Karpas-422 (cell line): Measurements from ENCODE around the gene ARID3A. TPM values are rescaled to one million over a fixed set of nuclear protein-coding genes. Genes with fewer than 3 reads are reported as not detected.
"Not testable (repeated sequence)": the region's sequence is repeated elsewhere in the genome, so short reads cannot be mapped to it uniquely, and the experiment has no call there.

Experiments used
- DNase-seq: peaks from one replicate; pipeline ENCODE4 v3.0.0-alpha.2; 2015
- H2AFZ ChIP-seq: fragments of 200-600 bp; sonication (generic); 2 replicates; pipeline ENCODE4 v1.6.1; 2014; ENCODE audit warnings: antibody characterized with exemption, low read length, mixed read lengths
- H3K27ac ChIP-seq: fragments of 200-600 bp; sonication (generic); 2 replicates; pipeline ENCODE4 v1.5.1; 2014; ENCODE audit warnings: mild to moderate bottlenecking, low read length, moderate library complexity
- H3K27me3 ChIP-seq: fragments of 200-600 bp; sonication (generic); 2 replicates; pipeline ENCODE4 v1.6.1; 2014; ENCODE audit warnings: low read length, mixed read lengths
- H3K36me3 ChIP-seq: fragments of 200-600 bp; sonication (generic); 2 replicates; pipeline ENCODE4 v1.6.1; 2014; ENCODE audit warnings: low read length, mixed read lengths; ENCODE audit not compliant: insufficient read depth
- H3K4me1 ChIP-seq: fragments of 200-600 bp; sonication (generic); 2 replicates; pipeline ENCODE4 v1.6.1; 2014; ENCODE audit warnings: mild to moderate bottlenecking, low read length, mixed read lengths
- H3K4me2 ChIP-seq: fragments of 200-600 bp; sonication (generic); 2 replicates; pipeline ENCODE4 v1.6.1; 2014; ENCODE audit warnings: low read length, low read depth, mild to moderate bottlenecking; ENCODE audit not compliant: poor library complexity, severe bottlenecking
- H3K4me3 ChIP-seq: fragments of 200-600 bp; sonication (generic); 2 replicates; pipeline ENCODE4 v1.5.1; 2014; ENCODE audit warnings: mild to moderate bottlenecking, antibody characterized with exemption, low read length, mixed read lengths
- H3K79me2 ChIP-seq: fragments of 200-600 bp; sonication (generic); 2 replicates; pipeline ENCODE4 v1.6.1; 2014; ENCODE audit warnings: mild to moderate bottlenecking, low read length, mixed read lengths
- H3K9ac ChIP-seq: fragments of 200-600 bp; sonication (generic); 2 replicates; pipeline ENCODE4 v1.6.0; 2014; ENCODE audit warnings: low read length
- H3K9me2 ChIP-seq: fragments of 200-600 bp; sonication (generic), shearing (Covaris generic); replicated peaks from 2 replicates; pipeline ENCODE4 v1.6.0; 2014; ENCODE audit warnings: mild to moderate bottlenecking, low read length, moderate library complexity; ENCODE audit not compliant: insufficient read depth
- H3K9me3 ChIP-seq: fragments of 300-700, 200-600 bp; sonication (generic); 2 replicates; pipeline ENCODE4 v1.6.1; 2014; ENCODE audit warnings: low read length, mixed read lengths
- H4K20me1 ChIP-seq: fragments of 200-600 bp; sonication (generic); 2 replicates; pipeline ENCODE4 v1.6.1; 2014; ENCODE audit warnings: mild to moderate bottlenecking, antibody characterized with exemption, low read length, low read depth; ENCODE audit not compliant: insufficient read depth
- total RNA-seq: library from RNA; depleted of rRNA; stranded (reverse); fragments of >200 nt; shearing (Covaris generic); gene quantifications from 2 replicates; pipeline ENCODE4 v1.2.3, GENCODE V29; 2014; ENCODE audit warnings: low replicate concordance

ARID3A gene
- total RNA-seq, 1 experiment from 2014 or later = 2.0 TPM

- Histone ChIP-seq H3K9me2 (no peaks in the 10 kb centered on the region), H3K27ac (no peak overlapping the region), H3K9me3 (no peaks in the 10 kb centered on the region), H3K4me3 (no peak overlapping the region), H3K27me3 (no peaks in the 10 kb centered on the region), H3K36me3 (0 out of 2 replicates have a peak, but pooled peaks cover 5% of the 10 kb centered on the region), H4K20me1 (peaks cover 9% of the 10 kb centered on the region; the same call in 1 of the 2 replicates), H2AFZ (no peak overlapping the region), H3K79me2 (peaks cover 19% of the 10 kb centered on the region), H3K4me2 (no peak overlapping the region), H3K4me1 (peaks cover 11% of the 10 kb centered on the region), H3K9ac (no peak overlapping the region)
- peak; percentile 68 for DNase-seq
Measured at GRCh38 chr19:888581-889385, 37.1 kb upstream of the ARID3A start.

- Histone ChIP-seq H3K9me3 (no peaks in the 10 kb centered on the region), H4K20me1 (peaks cover 9% of the 10 kb centered on the region; the same call in 1 of the 2 replicates), H3K4me3 (no peak overlapping the region), H3K9ac (no peak overlapping the region), H3K4me1 (peaks cover 12% of the 10 kb centered on the region), H3K36me3 (0 out of 2 replicates have a peak, but pooled peaks cover 5% of the 10 kb centered on the region), H2AFZ (no peak overlapping the region), H3K4me2 (no peak overlapping the region), H3K27me3 (no peaks in the 10 kb centered on the region), H3K27ac (no peak overlapping the region), H3K79me2 (peaks cover 19% of the 10 kb centered on the region), H3K9me2 (no peaks in the 10 kb centered on the region)
- DNase-seq = no peak
Measured at GRCh38 chr19:889662-890295, 36.1 kb upstream of the ARID3A start.

DNA sequence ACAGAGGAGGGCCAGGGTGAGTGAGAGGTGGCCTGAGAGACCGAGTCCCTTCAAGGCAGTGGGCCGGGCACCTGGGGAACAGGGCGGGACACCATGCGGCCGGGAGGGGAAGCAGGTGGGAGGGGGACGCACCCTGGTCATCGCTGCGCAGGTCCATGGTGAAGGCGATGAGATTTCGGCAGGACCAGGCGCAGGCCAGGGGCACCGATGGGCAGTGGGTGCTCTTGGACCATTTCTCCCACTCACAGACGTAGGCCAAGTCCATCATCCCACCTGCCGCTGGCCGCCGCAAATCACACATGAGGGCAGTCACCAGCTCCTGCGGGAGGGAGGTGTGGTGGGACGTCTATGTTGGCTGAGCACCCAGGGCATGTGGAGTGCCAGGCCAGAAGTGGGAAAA is 35.0 kb upstream of the ARID3A start:
- no peaks in the 10 kb centered on the region for H3K9me2 ChIP-seq
- peaks cover 9% of the 10 kb centered on the region; the same call in 1 of the 2 replicates for H4K20me1 ChIP-seq
- H3K4me2 ChIP-seq = no peak overlapping the region
- no peak for DNase-seq
- H3K79me2 ChIP-seq = peaks cover 19% of the 10 kb centered on the region
- no peak overlapping the region for H2AFZ ChIP-seq
- H3K4me3 ChIP-seq = no peak overlapping the region
- H3K9me3 ChIP-seq = no peaks in the 10 kb centered on the region
- 0 out of 2 replicates have a peak, but pooled peaks cover 5% of the 10 kb centered on the region for H3K36me3 ChIP-seq
- H3K27me3 ChIP-seq = no peaks in the 10 kb centered on the region
- no peak overlapping the region for H3K27ac ChIP-seq
- H3K9ac ChIP-seq = no peak overlapping the region
- H3K4me1 ChIP-seq = peaks cover 12% of the 10 kb centered on the region

DNA sequence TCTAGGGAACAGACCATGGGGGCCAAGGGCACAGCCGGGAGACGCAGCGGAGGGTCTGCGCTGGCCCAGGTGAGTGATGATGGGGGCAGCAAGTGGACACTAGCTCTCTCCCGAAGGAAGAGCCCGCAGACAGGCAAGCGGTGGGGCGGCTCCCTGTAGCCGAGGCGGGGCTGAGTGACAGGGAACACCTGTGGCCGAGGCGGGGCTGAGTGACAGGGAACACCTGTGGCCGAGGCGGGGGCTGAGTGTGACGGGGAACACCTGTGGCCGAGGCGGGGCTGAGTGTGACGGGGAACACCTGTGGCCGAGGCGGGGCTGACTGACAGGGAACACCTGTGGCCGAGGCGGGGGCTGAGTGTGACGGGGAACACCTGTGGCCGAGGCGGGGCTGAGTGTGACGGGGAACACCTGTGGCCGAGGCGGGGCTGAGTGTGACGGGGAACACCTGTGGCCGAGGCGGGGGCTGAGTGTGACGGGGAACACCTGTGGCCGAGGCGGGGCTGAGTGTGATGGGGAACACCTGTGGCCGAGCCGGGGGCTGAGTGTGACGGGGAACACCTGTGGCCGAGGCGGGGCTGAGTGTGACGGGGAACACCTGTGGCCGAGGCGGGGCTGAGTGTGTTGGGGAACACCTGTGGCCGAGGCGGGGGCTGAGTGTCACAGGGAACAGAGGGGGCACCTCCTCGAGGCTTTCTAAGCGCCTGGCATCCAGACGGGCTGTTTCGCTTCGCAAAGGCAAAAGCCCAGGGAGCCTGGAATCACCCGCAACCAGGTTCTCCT is 34.2 kb upstream of the ARID3A start:
- not testable (repeated sequence) for H3K36me3 ChIP-seq, H3K27me3 ChIP-seq, H4K20me1 ChIP-seq, H3K9me3 ChIP-seq, H3K27ac ChIP-seq, DNase-seq, H2AFZ ChIP-seq, H3K9me2 ChIP-seq
- peaks cover 19% of the 10 kb centered on the region for H3K79me2 ChIP-seq
- H3K4me2 ChIP-seq = peak overlapping the region; percentile 90
- peak overlapping the region; percentile 84 for H3K4me3 ChIP-seq
- peak overlapping the region; percentile 91 for H3K9ac ChIP-seq
- peaks cover 12% of the 10 kb centered on the region for H3K4me1 ChIP-seq

GRCh38 chr19:892243-892893 is 33.5 kb upstream of the ARID3A start:
- DNase-seq = peak; percentile 65
- Histone ChIP-seq H3K9me3 (no peaks in the 10 kb centered on the region), H3K4me3 (peak overlapping the region; percentile 84), H3K27ac (peak overlapping the region; percentile 64), H3K9me2 (no peaks in the 10 kb centered on the region), H3K79me2 (peaks cover 19% of the 10 kb centered on the region), H3K4me2 (peak overlapping the region; percentile 90), H3K9ac (peak overlapping the region; percentile 91), H4K20me1 (peaks cover 9% of the 10 kb centered on the region; the same call in 1 of the 2 replicates), H3K36me3 (0 out of 2 replicates have a peak, but pooled peaks cover 5% of the 10 kb centered on the region), H3K27me3 (no peaks in the 10 kb centered on the region), H2AFZ (no peak overlapping the region), H3K4me1 (peaks cover 12% of the 10 kb centered on the region)

- H3K36me3 ChIP-seq = 0 out of 2 replicates have a peak, but pooled peaks cover 5% of the 10 kb centered on the region
- H3K9me3 ChIP-seq = no peaks in the 10 kb centered on the region
Measured at GRCh38 chr19:892894-893689, 32.7 kb upstream of the ARID3A start, which contains the start of the genes MED16 and RNU6-9. TSS of gene MED16 (minus strand) at chr19:893187. CDS start at chr19:891131, 2,056 bp downstream. TSS of gene RNU6-9 (plus strand) at chr19:893484.

DNA sequence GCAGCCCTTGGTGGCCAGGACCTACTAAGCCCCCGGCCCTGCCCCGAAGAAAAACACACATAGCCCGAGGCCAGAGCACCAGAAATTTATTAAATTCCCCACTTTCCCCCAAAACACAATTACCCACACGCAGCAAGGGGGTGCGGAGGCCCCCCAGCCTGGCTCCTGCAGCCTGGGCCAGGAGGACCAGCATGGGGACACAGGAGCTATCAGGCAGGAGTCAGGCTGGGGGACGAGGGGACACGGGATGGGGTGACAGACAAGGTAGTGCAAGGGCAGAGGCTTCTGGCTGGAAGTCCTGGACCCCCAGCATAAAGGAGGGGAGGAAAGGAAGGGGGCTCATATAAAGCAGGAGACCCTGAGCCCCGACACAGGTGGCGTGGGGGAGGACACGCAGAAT is 29.4 kb upstream of the ARID3A start:
- Histone ChIP-seq H3K27ac (no peak overlapping the region), H3K36me3 (no peaks in the 10 kb centered on the region), H3K4me3 (no peak overlapping the region), H3K27me3 (no peaks in the 10 kb centered on the region), H3K9ac (no peak overlapping the region), H3K4me2 (no peak overlapping the region), H3K79me2 (peaks cover 8% of the 10 kb centered on the region), H3K9me3 (no peaks in the 10 kb centered on the region), H4K20me1 (peaks cover 21% of the 10 kb centered on the region; the same call in 1 of the 2 replicates), H3K9me2 (no peaks in the 10 kb centered on the region), H3K4me1 (peaks cover 29% of the 10 kb centered on the region), H2AFZ (no peak overlapping the region)
- no peak for DNase-seq

More at GRCh38 chr19:892894-893689, 32.7 kb upstream of the ARID3A start, which contains the start of the genes MED16 and RNU6-9:
- Histone ChIP-seq H3K27me3 (no peaks in the 10 kb centered on the region), H3K4me3 (peak within 1 kb of the TSS; percentile 84), H3K27ac (peak within 1 kb of the TSS; percentile 66), H2AFZ (no peak within 1 kb of the TSS; the same call in 1 of the 2 replicates), H3K9ac (peak within 1 kb of the TSS; percentile 91), H4K20me1 (peaks cover 9% of the 10 kb centered on the region; the same call in 1 of the 2 replicates), H3K4me2 (peak within 1 kb of the TSS; percentile 90), H3K4me1 (peaks cover 12% of the 10 kb centered on the region), H3K79me2 (peaks cover 19% of the 10 kb centered on the region), H3K9me2 (no peaks in the 10 kb centered on the region)
- DNase-seq = peak; percentile 97
